Epithelial cell of prostate (primary cell): ENCODE results near the gene DMAC2L.

ENCODE experiments used
- DNase-seq: peaks from one replicate; pipeline ENCODE4 v3.0.0-alpha.2; 2011; ENCODE audit warnings: low read depth, low spot score
- H3K27ac ChIP-seq: fragments of 450-650 bp; 2 replicates; pipeline ENCODE4 v1.5.1; 2017; ENCODE audit warnings: mild to moderate bottlenecking

DMAC2L gene

DNA sequence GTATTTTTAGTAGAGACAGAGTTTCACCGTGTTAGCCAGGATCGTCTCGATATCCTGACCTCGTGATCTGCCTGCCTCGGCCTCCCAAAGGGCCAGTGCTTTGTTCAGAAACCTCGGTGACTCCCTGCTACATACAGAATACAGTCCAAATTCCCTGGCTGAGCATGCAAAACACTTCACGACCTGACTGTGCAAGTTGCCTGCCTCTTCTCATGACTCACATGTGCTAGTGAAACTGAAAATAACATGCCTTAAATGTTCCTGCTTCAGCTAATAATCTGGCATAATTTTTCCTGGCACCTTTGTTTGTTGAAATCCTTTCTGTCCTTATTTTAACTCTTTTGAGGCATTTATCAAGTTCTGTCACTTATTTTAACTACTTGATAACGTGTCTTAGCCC lies 8.2 kb downstream of the DMAC2L start:
- DNase-seq: peak; percentile 74
- H3K27ac ChIP-seq: peak overlapping the region; percentile 82

GRCh38 chr14:50321009-50321660 lies 9.0 kb downstream of the DMAC2L start:
- peak; percentile 98 for DNase-seq
- H3K27ac ChIP-seq: peak overlapping the region; percentile 82

GRCh38 chr14:50331596-50331995 lies 19.5 kb downstream of the DMAC2L start:
- no peak overlapping the region for H3K27ac ChIP-seq
- DNase-seq: no peak

GRCh38 chr14:50333014-50333509 lies 20.9 kb downstream of the DMAC2L start:
- peak overlapping the region; percentile 41 for H3K27ac ChIP-seq
- peak; percentile 50 for DNase-seq

- no peak for DNase-seq
- peak overlapping the region; percentile 15 for H3K27ac ChIP-seq
Observed at GRCh38 chr14:50334211-50334610, 22.1 kb downstream of the DMAC2L start.

DNA sequence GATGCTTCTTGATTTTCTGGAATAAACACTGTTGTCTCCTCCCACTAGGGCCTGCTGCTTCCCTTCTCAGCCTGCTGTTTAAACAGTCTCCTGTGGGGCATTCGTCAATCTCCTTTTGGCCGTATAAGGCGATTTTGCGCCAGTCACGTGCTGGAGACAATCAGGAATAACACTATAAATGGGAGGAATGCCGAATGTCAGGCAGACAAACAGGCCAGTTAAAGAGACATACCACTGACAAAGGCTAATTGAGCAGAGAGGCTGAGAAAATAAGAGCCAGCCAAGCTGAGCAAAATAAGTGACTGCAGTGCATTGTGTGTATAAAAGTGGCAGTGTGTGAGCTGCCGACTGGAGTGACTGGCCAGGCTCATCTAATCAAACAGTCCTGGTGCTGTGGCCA lies 23.3 kb downstream of the DMAC2L start:
- H3K27ac ChIP-seq: no peak overlapping the region
- DNase-seq: no peak

GRCh38 chr14:50335989-50336824 lies 24.1 kb downstream of the DMAC2L start:
- no peak for DNase-seq
- no peak overlapping the region for H3K27ac ChIP-seq

DNA sequence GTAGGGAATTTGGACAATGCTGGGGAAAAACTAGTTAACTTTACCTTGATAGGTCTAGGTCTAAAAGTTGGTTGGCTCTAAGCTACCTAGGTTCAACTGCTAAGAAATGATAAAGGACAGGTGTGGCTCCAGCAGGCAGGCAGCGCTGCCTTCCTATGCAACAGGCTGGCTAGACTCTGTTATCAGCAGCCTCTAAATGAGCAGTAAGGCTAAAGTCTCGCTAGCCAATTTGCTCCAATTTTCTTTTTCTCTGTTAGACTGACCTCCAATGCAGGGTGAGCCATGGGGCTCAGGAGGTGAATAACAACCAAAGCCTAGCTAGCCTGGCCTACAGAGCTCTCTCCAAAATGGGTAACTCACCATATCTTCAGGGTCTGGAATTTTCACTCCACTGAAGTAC lies 26.5 kb downstream of the DMAC2L start:
- no peak overlapping the region for H3K27ac ChIP-seq
- no peak for DNase-seq

DNA sequence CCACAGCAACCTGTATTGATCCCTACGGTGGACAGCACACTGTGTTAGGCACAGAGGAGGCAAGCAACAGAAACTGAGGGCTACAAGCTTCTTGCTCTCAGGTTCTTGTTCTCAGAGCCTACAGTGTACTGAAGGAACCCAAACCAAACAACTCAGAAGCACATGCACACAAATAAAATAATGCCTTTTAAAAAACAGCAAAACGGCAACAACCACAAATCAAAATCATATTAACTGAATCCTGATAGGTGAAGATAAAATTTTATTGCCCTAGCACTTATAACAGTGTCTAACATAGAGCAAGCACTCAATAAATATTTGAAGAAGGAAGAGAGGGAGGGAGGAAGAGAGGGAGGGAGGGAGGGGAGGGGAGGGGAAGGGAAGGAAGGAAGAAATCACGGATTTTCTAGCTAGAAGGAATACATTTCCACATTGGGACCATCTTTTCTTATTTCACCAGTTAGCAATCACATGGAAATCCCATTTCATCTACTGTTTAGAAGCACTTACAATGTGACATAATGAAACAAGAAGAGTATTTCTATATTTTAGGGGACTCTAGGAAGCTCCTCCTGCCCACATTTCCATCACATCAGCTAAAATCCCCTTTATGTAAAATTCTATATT lies 27.2 kb downstream of the DMAC2L start:
- no peak overlapping the region for H3K27ac ChIP-seq
- DNase-seq: no peak

GRCh38 chr14:50340045-50340444 lies 27.9 kb downstream of the DMAC2L start:
- no peak for DNase-seq
- no peak overlapping the region for H3K27ac ChIP-seq

GRCh38 chr14:50340963-50341362 lies 28.8 kb downstream of the DMAC2L start:
- no peak for DNase-seq
- H3K27ac ChIP-seq: no peak overlapping the region

GRCh38 chr14:50342221-50343078 lies 30.3 kb downstream of the DMAC2L start:
- DNase-seq: no peak
- H3K27ac ChIP-seq: no peak overlapping the region

DNA sequence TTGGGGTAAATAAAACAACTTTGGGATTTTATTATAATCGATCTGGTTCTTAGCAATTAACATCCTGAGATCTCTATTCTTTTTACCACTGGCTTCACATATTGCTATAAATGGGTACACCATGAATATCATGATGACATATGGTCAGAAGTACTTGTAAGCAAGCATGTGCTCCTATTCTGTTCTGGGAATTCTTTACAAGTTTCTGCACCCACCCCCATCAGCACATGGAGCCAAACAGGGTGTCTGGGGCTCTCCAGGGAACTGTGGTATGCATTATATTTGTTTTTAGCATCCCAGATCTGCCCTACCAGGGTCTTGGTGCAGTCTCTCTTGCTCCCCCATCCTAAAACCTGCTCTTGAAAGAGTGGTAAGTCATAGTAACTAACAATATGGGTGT lies 31.3 kb downstream of the DMAC2L start:
- no peak for DNase-seq
- H3K27ac ChIP-seq: no peak overlapping the region

DNA sequence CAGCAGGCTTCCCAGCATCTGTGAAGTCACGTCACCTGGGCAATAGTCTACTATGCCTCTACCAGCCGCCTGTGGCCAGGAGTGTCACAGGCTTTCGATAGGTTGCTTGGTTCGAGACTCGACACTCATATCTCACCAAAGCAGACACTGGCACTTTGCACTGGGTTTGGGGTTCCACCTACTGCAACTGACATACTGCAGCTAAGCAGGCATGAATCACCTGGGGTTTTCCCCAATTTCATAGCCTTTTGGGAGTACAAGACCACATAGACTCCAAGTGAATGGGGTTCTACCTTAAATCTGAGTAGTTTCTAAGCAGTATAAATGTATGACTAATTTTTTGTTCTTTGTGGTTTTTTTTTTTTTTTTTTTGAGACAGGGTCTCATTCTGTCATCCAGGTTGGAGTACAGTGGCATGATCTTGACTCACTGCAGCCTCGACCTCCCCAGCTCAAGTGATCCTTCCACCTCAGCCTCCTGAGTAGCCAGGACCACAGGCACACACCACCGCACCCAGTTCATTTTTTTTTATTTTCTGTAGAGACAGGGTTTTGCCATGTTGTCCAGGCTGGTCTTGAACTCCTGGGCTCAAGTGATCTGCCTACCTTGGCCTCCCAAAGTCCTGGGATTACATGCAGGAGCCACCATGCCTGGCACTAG lies 32.1 kb downstream of the DMAC2L start:
- peak; percentile 41 for DNase-seq
- H3K27ac ChIP-seq: no peak overlapping the region

DNA sequence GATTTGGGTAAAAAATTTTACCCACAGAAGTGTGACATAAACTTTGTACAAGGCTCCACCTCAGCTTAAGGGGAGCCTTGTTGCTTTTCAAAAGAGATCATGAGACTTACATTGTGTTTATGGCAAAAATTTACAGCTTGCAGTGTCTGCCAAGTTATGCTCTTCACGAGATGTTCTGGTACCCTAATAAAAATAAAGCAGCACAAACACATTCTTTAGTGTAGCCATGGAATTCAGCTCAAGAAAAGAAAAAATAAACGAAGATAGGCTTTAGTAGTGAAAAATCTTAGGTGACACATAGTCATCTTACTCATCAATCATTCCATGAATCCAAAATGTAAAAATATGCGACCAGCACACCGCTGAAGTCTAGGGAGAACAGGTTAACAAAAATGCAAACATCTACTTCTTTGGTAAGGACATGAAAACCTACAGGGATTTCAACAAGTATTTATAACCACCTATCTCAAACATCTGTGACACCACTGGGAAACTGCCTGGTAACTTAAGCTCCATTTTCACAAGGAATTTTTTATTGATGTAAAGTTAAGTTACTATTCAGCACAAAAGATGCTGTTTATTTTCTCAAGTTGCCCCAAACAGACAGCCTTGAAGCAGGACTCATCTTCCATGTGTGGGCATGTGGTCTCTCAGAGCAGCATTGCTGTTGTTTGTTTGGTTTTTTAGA lies 32.9 kb downstream of the DMAC2L start:
- no peak for DNase-seq
- no peak overlapping the region for H3K27ac ChIP-seq

DNA sequence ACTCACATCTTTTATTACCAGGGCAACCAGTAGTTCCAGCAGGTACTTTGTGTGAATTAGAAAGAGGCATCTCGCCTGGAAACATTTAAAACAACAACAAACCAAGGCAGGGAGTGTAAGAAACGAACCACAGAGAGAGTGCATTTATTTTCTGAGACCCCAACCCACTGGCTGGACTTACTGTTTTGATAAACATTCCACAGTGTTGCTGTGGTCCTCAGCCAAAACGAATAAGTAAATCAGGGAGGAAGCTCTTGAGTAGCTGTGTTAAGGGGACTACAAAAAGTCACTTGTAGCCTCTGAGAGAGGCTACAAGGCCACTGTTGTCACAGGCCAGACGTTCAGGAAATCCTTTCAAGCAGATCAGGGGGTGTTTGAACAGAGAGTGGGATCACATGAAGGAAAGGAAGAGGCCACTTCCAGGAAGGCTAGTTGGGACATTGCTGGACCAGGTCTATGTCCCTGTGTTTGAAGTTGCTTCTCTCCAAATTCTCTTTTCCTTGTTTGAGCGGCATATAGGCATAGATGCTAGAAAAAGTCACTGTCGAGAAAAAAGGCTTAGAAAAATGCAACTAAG lies 33.8 kb downstream of the DMAC2L start:
- no peak for DNase-seq
- no peak overlapping the region for H3K27ac ChIP-seq

DNA sequence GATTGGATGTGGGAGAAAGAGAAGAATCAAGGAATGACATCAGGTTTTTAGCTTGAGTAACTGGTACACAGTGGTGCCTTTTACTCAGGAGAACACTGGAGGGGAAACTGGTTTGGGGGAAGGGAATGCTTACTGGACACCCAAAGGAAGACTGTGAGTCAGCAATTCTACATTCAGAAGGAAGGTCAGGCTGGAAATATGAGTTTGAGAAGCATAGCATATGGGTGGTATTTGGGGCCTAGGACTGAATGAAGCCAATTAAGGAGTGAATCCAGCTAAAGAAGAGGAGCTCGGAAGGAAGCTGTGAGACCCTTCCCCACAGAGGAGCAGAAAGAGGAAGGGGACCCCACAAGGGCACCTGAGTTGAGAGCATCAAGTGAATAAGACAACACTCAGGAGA lies 35.4 kb downstream of the DMAC2L start:
- DNase-seq: peak; percentile 31
- H3K27ac ChIP-seq: no peak overlapping the region

- DNase-seq: no peak
- no peak overlapping the region for H3K27ac ChIP-seq
Observed at GRCh38 chr14:50348933-50349332, 36.8 kb downstream of the DMAC2L start.

DNA sequence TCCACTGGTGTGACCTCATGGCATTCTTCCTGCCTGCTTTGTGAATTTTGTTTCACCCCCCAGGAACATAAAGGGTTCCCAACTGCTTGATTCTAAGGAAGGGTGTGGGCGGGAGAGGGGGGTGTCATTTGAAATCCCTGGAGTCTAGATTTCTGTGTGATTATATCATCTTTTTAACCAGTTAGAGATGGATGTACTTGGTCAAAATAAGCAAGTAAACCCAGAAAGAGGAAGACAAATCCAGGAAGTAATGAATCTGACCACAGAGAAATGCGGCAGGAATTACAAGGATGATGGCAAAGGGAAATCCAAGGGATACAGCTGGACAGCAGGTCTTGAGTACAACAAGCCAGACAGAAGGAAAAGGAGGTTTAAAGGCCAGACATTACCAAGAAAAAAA lies 38.9 kb downstream of the DMAC2L start:
- DNase-seq: no peak
- H3K27ac ChIP-seq: no peak overlapping the region
